ENCODE results near the gene USH2A.

USH2A gene

DNA sequence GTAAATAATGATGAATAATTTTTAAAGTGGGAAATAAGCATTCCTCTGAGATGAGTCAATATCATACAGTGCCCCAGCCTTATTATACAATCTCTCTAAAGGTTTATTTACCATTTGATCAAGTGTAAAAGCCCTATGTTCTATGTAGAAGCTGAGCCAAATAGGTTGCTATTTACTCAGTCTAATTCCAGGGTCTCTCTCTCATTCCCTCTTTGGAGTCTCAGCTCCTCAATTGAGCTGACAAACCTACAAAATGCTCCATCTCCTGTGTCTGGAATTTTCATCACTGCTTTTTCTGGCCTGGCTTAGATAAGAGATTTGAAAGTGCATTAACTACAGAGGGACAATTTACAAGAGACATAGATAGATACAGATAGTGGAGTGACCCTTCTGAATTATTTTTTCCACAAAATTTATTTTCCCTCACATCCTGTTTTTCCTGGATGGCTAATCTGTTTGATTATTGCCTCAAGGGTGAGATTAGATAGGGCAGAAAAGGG, 24.8 kb upstream of the USH2A start:
- intact Hi-C loops (cut with DNase I; ENCODE audit: low total_unique reads), result no loop called here
- no peaks in the 10 kb centered on the region for H3K27me3 ChIP-seq
- TF ChIP-seq, protein P1, sequence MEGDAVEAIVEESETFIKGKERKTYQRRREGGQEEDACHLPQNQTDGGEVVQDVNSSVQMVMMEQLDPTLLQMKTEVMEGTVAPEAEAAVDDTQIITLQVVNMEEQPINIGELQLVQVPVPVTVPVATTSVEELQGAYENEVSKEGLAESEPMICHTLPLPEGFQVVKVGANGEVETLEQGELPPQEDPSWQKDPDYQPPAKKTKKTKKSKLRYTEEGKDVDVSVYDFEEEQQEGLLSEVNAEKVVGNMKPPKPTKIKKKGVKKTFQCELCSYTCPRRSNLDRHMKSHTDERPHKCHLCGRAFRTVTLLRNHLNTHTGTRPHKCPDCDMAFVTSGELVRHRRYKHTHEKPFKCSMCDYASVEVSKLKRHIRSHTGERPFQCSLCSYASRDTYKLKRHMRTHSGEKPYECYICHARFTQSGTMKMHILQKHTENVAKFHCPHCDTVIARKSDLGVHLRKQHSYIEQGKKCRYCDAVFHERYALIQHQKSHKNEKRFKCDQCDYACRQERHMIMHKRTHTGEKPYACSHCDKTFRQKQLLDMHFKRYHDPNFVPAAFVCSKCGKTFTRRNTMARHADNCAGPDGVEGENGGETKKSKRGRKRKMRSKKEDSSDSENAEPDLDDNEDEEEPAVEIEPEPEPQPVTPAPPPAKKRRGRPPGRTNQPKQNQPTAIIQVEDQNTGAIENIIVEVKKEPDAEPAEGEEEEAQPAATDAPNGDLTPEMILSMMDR (IDR thresholded peaks at IDR 0.05), result no peak
- H3K4me1 ChIP-seq, result no peaks in the 10 kb centered on the region
- H3K36me3 ChIP-seq, result no peaks in the 10 kb centered on the region
- no peaks in the 10 kb centered on the region for H3K9me3 ChIP-seq
- H3K4me3 ChIP-seq, result no peak overlapping the region
- no peak for DNase-seq
- no peak overlapping the region for H3K27ac ChIP-seq

DNA sequence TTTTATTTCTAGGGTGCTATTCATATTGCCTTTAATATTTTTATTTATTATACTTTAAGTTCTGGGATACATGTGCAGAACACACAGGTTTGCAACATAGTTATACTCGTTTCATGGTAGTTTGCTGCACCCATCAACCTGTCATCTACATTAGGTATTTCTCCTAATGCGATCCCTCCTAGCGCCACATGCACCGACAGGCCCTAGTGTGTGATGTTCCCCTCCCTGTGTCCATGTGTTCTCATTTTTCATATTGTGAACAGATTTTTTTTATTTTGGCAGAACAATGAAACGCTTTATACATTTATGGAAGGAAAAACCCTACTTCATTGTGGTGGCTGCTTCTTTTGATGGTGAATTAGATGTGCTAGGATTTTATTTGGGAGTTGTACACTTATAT, 14.4 kb upstream of the USH2A start:
- H3K27ac ChIP-seq, result no peak overlapping the region
- intact Hi-C loops (cut with DNase I; ENCODE audit: low total_unique reads), result no loop called here
- DNase-seq, result no peak

DNA sequence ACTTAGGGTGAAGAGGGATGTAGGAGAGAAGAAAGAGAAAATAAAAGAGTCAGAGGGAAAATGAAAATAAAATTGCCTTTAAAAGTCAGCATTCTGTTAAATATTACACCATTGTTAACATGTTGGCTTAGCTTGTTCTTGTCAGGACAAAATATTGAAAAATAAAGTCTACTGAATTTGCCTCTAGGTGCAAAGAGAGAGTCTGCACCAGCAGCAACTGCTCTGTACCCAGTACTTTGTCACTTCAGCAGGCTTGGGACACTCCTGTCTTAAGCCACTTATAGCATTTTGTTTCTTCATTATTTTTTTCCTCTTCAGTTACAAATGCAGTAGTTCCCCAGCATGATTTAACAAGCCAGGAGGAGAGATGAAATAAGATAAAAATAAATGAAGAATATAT, 11.0 kb upstream of the USH2A start:
- intact Hi-C loops (cut with DNase I; ENCODE audit: low total_unique reads), result no loop called here
- DNase-seq, result no peak
- Histone ChIP-seq H3K36me3 (no peaks in the 10 kb centered on the region), H3K4me3 (no peak overlapping the region), H3K9me3 (no peaks in the 10 kb centered on the region), H3K27ac (no peak overlapping the region), H3K4me1 (no peaks in the 10 kb centered on the region), H3K27me3 (no peaks in the 10 kb centered on the region)
- TF ChIP-seq, protein P1 (IDR thresholded peaks at IDR 0.05), result no peak

More for the DNA sequence above, 14.4 kb upstream of the USH2A start:
- Histone ChIP-seq H3K4me1 (no peaks in the 10 kb centered on the region), H3K27me3 (no peaks in the 10 kb centered on the region), H3K36me3 (no peaks in the 10 kb centered on the region), H3K9me3 (no peaks in the 10 kb centered on the region), H3K4me3 (no peak overlapping the region)
- TF ChIP-seq, protein P1 (IDR thresholded peaks at IDR 0.05), result no peak

DNA sequence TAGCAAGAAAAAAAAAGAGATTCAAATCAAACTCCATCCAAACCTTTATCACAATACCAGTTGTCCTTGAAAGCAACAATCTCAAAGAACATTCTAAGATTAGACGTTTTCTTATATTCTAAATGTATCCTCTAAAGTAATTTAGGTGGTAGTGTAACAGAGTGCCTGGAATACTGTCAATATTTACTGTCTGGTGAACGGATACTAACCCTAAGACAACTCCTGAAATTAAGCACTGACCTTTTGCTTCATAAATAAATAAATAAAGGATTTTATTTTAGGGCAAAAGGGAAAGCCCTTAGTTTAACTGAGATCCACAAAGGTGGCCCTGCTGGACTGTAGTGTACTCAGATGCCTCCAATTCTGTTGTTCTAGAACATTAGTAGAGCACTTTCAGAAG, 9.9 kb upstream of the USH2A start:
- no peaks in the 10 kb centered on the region for H3K9me3 ChIP-seq
- no peak overlapping the region for H3K27ac ChIP-seq
- intact Hi-C loops (cut with DNase I; ENCODE audit: low total_unique reads), result no loop called here
- TF ChIP-seq, protein P1 (IDR thresholded peaks at IDR 0.05), result no peak
- H3K4me1 ChIP-seq, result no peaks in the 10 kb centered on the region
- no peak for DNase-seq
- no peaks in the 10 kb centered on the region for H3K36me3 ChIP-seq
- no peaks in the 10 kb centered on the region for H3K27me3 ChIP-seq
- no peak overlapping the region for H3K4me3 ChIP-seq

DNA sequence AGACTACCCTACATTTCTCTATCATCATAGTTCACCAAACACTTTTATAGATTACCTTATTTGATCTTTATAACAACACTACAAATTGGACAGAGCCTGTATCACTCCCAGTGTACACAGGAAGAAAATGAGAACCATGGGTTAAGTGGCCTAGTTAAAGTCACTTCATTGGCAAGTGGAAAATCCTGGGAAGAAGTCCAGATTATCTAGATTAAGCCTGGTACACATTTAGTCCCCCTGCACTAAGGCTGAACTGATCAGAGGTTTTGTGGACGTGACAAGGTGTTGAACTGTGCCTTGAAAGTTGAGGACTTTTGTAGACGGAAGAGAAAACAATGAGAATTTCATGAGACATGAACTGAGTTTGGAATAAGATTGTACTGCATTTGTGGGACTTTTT, 7.5 kb upstream of the USH2A start:
- H3K27me3 ChIP-seq, result no peaks in the 10 kb centered on the region
- H3K4me1 ChIP-seq, result no peaks in the 10 kb centered on the region
- DNase-seq, result no peak
- TF ChIP-seq, protein P1 (IDR thresholded peaks at IDR 0.05), result no peak
- intact Hi-C loops (cut with DNase I; ENCODE audit: low total_unique reads), result no loop called here
- no peaks in the 10 kb centered on the region for H3K9me3 ChIP-seq
- no peak overlapping the region for H3K27ac ChIP-seq
- H3K4me3 ChIP-seq, result no peak overlapping the region
- H3K36me3 ChIP-seq, result no peaks in the 10 kb centered on the region

DNA sequence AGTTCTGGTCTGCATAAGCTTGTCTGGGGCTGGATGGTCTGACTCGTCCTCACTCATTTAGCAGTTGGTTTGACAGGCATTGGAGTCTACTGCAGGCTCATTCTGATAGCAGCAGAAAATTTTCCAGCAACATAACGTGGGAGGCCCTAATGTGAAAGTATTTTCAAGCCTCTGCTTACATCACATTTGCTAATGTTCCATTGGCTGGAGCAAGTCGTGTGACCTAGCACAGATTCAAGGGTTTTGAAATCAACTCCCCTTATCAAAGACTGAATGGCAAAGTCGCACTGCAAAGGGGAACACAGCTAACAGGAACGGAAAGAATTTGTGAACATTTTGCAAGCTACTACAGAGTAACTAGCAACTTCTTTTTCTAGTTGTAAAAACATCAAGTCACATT, 2.3 kb upstream of the USH2A start:
- H3K27ac ChIP-seq, result no peak overlapping the region
- TF ChIP-seq, protein P1 (IDR thresholded peaks at IDR 0.05), result no peak
- H3K9me3 ChIP-seq, result no peaks in the 10 kb centered on the region
- no peaks in the 10 kb centered on the region for H3K36me3 ChIP-seq
- intact Hi-C loops (cut with DNase I; ENCODE audit: low total_unique reads), result no loop called here
- H3K4me1 ChIP-seq, result no peaks in the 10 kb centered on the region
- no peak for DNase-seq
- no peak overlapping the region for H3K4me3 ChIP-seq
- no peaks in the 10 kb centered on the region for H3K27me3 ChIP-seq
